Glomerular visceral epithelial cell (primary cell): ENCODE data around the gene RBBP9.
"Not testable (repeated sequence)": the region's sequence is repeated elsewhere in the genome, so short reads cannot be mapped to it uniquely, and the experiment has no call there.

Source experiments
- DNase-seq: peaks from one replicate; pipeline ENCODE4 v3.0.0-alpha.2; 2016; ENCODE audit errors: extremely low spot score

RBBP9 gene

DNA sequence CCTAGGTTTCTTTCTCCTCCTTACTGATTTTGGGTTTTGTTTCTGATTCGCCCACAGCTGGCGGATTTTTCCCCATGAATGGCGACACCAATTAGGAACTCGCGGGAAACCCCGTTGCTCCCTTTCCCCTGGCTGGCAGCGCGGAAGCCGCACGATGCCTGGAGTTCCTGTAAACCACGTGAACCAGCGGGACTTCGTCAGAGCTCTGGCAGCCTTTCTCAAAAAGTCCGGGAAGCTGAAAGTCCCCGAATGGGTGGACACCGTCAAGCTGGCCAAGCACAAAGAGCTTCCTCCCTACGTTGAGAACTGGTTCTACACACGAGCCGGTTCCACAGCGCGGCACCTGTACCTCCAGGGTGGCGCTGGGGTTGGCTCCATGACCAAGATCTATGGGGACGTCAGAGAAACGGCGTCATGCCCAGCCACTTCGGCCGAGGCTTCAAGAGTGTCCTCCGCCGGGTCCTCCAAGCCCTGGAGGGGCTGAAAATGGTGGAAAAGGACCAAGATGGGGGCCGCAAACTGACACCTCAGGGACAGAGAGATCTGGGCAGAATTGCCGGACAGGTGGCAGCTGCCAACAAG is 7.5 kb upstream of the RBBP9 start:
- no peak for DNase-seq

DNA sequence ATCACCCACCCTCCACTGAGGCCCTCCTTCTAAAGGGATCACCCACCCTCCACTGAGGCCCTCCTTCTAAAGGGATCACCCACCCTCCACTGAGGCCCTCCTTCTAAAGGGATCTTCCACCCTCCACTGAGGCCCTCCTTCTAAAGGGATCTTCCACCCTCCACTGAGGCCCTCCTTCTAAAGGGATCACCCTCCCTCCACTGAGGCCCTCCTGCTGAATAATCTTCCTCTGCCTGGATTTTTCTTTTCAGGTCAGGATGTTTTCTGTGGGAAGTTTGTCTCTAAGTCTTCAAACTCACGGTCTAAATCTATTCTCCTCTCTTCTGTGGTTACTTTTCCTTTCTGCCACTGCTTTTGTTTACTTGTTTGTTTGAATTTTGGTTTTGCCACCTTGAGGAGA is 4.6 kb upstream of the RBBP9 start:
- DNase-seq, result not testable (repeated sequence)

DNA sequence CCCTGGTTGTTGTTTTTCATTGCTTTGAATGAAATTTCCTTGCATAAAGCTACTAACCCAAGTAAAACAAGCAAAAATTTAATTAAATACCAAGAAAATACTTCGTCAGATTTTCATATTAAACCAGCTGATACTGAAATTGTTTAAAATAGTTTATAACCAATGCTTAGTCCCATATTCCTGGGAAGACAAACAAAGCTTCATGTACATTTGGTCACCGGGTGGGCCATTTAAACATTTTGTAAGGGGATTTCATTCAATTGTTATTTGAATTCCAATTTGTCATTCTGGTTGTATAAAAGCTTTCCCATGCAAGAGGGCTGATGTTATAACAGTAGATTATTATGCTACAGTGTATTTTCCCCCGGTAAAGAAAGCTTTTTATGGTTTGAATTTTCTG is 578 bp upstream of the RBBP9 start:
- no peak for DNase-seq

DNA sequence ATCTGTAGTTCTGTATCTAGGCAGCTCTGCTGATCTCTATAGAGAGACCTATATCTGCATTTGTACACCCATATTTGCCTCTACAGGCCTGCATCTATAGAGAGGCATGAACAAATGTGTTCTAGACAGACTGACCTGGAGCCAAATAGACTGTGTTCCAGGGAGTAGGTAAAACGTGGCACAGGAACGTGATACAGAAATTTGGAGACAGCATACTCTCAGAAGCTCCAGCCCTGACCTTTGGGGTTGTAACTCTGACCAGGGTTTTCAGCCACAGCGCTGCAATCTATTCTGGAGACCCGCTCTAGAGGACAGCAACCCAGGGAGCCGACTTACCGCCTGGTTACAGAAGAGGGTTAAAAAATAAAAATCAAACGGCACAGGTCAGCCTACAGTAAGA is 983 bp downstream of the RBBP9 start:
- peak; percentile 13 for DNase-seq

DNA sequence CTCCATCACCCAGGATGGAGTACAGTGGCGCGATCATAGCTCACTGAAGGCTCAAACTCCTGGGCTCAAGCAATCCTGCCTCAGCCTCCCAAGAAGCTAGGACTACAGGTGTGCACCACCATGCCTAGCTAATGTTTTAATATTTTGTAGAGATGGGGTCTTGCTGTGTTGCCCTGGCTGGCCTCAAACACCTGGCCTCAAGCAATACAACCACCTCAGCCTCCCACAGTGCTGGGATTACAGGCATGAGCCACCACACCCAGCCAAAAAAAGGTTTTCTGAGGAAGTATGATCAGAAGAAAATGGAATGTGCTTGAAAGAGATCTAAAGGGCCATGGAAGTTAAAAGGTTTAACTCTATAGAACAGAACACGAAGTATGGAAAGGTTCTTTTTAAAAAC is 8.7 kb downstream of the RBBP9 start:
- no peak for DNase-seq

DNA sequence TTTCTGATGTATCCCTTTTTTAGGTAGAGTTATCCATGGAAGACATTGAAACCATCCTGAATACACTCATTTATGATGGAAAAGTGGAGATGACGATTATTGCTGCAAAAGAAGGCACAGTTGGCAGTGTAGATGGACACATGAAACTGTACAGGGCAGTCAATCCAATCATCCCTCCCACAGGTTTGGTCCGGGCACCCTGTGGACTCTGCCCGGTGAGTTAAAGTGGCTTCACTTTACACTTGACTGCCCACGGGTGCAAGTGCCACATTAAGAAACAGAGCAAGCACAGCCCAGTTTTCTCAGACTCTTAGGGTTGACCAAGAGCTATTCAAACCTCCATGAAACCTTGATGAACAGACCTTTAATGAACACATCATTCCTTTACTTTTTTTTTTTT is 15.4 kb downstream of the RBBP9 start:
- DNase-seq, result no peak

DNA sequence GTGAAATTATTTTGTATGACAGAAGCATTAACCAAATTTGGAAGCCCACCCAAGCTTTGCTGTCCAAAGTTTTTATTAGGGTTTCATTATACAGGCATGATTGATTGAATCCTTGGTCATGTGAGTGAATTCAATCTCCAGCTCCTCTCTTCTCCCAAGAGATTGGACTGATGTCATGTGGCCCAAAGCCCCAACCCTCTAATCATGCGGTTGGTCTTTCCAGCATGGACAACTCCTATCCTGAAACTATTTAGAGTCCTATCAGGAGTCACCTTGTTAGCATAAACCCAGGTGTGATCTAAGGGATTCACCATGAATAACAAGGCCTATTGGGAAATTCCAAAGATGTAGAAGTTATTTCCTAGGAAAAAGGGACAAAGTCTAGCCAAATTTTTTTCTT is 19.2 kb downstream of the RBBP9 start:
- no peak for DNase-seq

DNA sequence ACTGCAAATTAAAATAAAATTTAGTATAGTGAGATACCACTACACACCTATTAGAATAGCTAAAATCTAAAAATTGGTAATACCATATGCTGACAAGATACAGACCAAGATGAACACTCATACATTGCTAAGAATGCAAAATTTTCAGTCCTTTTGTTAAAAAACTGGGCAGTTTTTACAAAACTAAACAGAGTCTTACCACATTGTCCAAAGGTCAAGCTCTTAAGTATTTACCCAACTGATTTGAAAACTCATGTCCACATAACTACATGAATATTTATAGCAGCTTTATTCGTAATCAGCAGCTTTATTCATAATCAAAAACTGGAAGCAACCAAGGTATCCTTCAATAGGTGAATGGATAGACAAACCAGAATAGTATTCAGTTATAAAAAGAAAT is 19.8 kb downstream of the RBBP9 start:
- no peak for DNase-seq

DNA sequence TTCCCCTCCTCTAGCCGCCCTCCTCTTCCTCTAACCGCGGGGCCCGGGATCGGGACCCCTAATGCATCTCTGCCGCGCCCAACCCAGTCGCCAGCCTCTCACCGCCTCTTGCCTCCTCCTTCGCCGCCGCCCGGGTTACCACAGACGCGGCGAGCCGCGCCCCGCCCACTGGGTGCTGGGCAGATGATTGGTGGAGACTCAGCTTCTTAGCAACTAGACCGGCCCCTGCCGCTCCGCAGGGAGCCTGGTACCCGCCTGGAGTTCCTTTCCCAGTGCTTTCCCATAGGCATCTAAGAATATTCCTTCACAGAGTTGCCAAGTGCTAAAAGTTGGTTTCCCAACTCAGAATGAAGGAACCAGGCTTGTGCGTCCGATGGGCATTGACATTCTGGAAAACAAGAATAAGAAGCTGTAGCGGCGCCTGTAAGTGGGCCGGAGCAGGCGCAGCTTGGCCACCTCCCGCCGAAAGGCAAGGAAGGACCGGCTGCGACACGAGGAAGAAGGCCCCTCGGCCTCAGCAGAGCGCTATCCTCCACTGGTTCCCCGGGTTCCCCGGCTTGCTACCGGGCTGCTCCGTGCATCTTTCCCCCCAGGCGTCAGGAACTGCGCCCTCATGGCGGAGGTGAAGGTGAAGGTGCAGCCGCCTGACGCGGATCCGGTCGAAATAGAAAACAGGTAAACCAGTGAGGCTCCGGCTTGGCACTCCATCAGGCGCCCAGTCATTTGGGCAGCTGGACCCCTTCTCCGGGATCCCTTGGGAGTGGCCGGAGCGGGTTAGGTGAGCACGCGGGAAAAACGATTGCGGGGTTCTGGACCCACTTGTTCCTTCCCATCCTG is 29.9 kb downstream of the RBBP9 start, which contains the start of the genes DZANK1 and POLR3F:
DZANK1 (minus strand) TSS at position 137 of the 837 bp plus-strand sequence. CDS start 1,672 bp downstream, outside the sequence.
POLR3F (plus strand) TSS at position 497 of the 837 bp plus-strand sequence; CDS start at position 614, 117 bp downstream.
- peak; percentile 97 for DNase-seq

DNA sequence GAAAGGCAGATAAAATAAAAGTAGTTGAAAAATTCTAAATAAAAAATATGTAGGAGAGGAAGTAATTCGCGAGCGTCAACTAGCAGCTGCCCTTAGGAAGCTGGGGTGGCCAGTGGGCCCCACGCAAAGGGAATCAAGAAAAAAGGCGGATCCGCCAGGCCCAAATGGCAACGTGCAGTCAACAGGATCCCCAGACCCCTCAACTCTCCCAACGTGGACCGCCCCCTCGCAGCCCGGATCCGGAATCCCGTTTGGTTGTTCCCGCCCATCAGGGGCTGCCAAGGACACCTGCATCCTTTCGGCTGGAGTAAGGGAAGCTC is 30.5 kb downstream of the RBBP9 start:
- DNase-seq, result no peak

DNA sequence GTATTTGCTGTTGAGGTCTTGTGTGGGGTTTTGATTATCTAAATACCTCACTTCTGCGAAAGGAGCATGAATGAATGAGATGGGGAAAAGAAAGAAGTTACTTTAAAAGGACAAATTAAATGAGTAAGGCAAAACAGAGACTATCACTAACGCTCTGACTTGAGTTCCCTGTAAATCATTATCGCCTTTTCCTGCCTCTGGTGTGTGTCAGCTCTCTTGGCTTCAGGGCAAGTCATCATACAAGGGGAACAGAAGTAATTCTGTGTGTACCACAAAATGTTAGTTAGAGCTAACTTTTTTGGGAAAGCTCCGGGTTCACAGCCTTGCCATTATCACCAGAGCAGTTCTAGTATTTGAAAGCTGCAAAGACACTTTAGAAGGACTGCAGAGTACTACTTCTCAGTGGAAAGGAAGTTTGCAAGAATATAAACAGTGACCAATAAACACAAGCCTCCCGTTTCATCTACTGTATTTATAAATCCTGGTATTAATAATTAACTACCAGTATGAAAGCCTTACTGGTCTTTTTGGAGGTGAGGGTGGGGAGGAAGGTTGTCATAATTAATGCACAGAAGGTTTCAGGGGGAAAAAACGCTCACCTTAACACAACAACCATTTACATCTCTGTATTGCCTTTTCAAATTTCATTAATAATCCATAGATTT is 31.4 kb downstream of the RBBP9 start:
- DNase-seq, result peak; percentile 44

DNA sequence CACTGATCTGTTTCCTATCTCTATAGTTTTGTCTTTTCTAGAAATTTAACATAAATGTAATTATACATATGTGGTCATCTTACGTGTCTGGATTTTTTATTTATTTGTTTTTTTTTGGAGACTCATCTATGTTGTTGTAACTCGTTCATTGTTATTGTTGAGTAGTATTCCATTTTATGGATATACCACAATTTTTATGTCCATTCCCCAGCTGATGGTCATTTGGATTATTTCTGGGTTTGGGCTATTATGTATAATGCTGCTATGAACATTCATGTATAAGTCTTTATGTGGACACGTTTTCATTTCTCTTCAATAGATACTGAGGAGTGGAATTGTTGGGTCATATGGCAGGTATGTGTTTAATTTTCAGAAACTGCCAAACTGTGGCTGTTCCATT is 40.4 kb downstream of the RBBP9 start:
- no peak for DNase-seq

DNA sequence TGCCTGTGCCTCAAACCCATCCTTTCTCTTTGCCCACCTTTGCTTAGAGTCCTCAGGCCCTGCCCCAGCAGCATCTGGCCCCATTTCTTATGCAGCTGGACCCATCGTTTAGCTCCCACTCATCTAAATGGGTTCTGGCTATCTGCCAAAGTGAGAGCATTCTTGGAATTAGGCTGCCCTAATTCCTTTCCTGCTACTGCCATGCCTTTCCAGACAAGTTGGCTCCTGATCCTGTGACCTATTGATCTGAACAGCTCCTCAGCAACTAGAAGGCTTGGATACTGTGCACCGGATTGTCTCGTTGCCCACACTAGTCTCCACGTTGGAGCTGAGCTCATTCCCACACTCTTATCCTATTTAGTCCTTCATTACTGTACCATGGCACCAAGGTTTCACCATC is 53.1 kb downstream of the RBBP9 start:
- DNase-seq, result no peak

DNA sequence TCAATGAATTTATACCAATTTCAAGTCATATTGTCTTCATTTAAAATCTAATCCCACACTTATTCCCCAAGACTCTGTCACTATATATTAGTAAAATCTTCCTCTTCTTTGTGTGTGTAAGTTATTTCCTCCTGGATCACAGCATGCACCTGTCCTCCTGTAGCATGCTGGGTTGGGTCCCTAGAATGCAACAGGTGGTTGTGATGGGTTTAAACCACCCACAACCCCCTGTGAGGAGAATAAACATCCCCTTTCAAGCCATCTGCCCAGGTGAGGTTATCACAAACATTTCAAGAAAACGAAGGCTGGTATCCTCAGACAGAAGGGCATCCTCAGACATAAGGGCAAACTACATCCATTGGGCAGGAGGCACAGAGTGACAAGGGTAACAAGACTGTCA is 56.6 kb downstream of the RBBP9 start:
- DNase-seq, result no peak

DNA sequence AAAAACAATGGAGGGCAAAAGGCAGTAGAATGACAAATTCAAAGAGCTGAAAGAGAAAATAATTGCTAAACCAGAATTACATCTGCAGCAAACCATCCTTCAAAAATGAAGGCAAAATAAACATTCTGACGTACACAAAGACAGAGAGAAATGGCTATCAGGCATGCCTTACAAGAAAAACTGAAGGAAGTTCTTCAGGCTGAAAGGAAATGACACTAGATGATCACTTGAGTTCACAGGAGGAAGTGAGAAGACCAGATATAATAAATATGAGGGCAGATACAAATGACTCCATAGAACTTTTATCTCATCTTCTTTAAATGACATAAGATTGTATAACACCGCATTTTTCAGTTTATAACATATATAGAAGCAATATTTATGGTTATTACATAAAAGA is 60.2 kb downstream of the RBBP9 start:
- no peak for DNase-seq
